HCT116 (cell line): ENCODE results near the gene FAM78B. TPM values are rescaled to one million over a fixed set of nuclear protein-coding genes. Genes with fewer than 3 reads are reported as not detected.

Source experiments
- ATAC-seq: fragments of 200-7000 bp; cut with Tn5 transposase; 2 replicates; pipeline ENCODE4 v1.9.1; 2020; ENCODE audit warnings: mild to moderate bottlenecking, moderate library complexity
- BruUV-seq: library from RNA; stranded (reverse); fragments of 400-500 nt; replicated peaks from 2 replicates; lab custom pipeline; 2021; lab: Mats Ljungman, UMichigan
- CTCF ChIA-PET: fragments of 300-600 bp; sonication (Branson Sonifier 250); formaldehyde crosslinking; loops from one replicate; lab custom pipeline; 2021; ENCODE audit warnings: antibody characterized with exemption; lab: Charles Lee
- POLR2A ChIA-PET: fragments of 300-600, 350-600 bp; sonication (Branson Sonifier 250); formaldehyde crosslinking; loops from one replicate; lab custom pipeline; 2021; ENCODE audit warnings: antibody characterized with exemption; lab: Charles Lee
- RAD21 ChIA-PET, 2 experiments: fragments of 300-600 bp; sonication (Branson Sonifier 250); formaldehyde crosslinking; loops; one replicate each; lab custom pipeline; 2023; ENCODE audit warnings: low total read pairs in 2 of 2; ENCODE audit not compliant: uncharacterized antibody in 2 of 2, unreplicated experiment in 2 of 2, low non-redundant PET in 1 of 2; lab: Charles Lee
- DNase-seq: peaks from one replicate; pipeline ENCODE4 v3.0.0-alpha.2; 2010; ENCODE audit warnings: low read depth, low spot score
- H2AFZ ChIP-seq: fragments of 200-600 bp; shearing (Covaris generic), sonication (generic); 2 replicates; pipeline ENCODE4 v1.6.1; 2017; ENCODE audit warnings: low read depth, mixed run types, mixed read lengths, antibody characterized with exemption, low read length; ENCODE audit not compliant: poor library complexity, severe bottlenecking
- H3K27ac ChIP-seq: 2 replicates; pipeline ENCODE4 v1.5.1; 2012; ENCODE audit warnings: low read depth, low read length
- H3K27me3 ChIP-seq: fragments of 200-600 bp; sonication (generic); 2 replicates; pipeline ENCODE4 v1.6.1; 2016; ENCODE audit warnings: mixed run types, low read length, mixed read lengths; ENCODE audit not compliant: insufficient read depth
- H3K36me3 ChIP-seq, 2 experiments: fragments of 200-500 bp in 1 of 2; fragments of 200-600 bp in 1 of 2; sonication (Bioruptor generic) in 1 of 2; sonication (generic) in 1 of 2; 2 replicates each; pipeline versions ENCODE4 v1.5.1 to v1.6.1; 2014 to 2016; ENCODE audit warnings: low read length in 2 of 2, inconsistent platforms in 1 of 2, mixed read lengths in 1 of 2, mixed run types in 1 of 2; ENCODE audit not compliant: insufficient read depth in 2 of 2, control insufficient read depth in 1 of 2
- H3K4me1 ChIP-seq, 2 experiments: fragments of 200-600 bp in 1 of 2; sonication (generic) in 1 of 2; 2 replicates each; pipeline versions ENCODE4 v1.5.1 to v1.6.1; 2012 to 2017; ENCODE audit warnings: low read length in 2 of 2, inconsistent platforms in 1 of 2, mild to moderate bottlenecking in 1 of 2, mixed read lengths in 1 of 2, mixed run types in 1 of 2, moderate library complexity in 1 of 2; ENCODE audit not compliant: insufficient read depth in 2 of 2, control insufficient read depth in 1 of 2
- H3K4me2 ChIP-seq: fragments of 200-600 bp; sonication (generic); 2 replicates; pipeline ENCODE4 v1.6.1; 2017; ENCODE audit warnings: mixed run types, low read length, mixed read lengths
- H3K4me3 ChIP-seq, 2 experiments: fragments of 200-600 bp in 1 of 2; sonication (generic) in 1 of 2; replicated peaks in 1 of 2; 2 replicates each; pipeline ENCODE4 v1.5.1; 2011 to 2016; ENCODE audit warnings: low read length in 2 of 2, control low read depth in 1 of 2, low read depth in 1 of 2, mild to moderate bottlenecking in 1 of 2, mixed read lengths in 1 of 2, mixed run types in 1 of 2
- H3K79me2 ChIP-seq: fragments of 200-600 bp; sonication (generic); 2 replicates; pipeline ENCODE4 v1.6.1; 2017; ENCODE audit warnings: mild to moderate bottlenecking, mixed run types, low read length, moderate library complexity, mixed read lengths; ENCODE audit not compliant: insufficient read depth
- H3K9ac ChIP-seq: fragments of 200-600 bp; sonication (generic); 2 replicates; pipeline ENCODE4 v1.6.1; 2016; ENCODE audit warnings: low read length, mixed read lengths
- H3K9me2 ChIP-seq: fragments of 200-600 bp; sonication (generic), shearing (Covaris generic); 2 replicates; pipeline ENCODE4 v1.6.1; 2017; ENCODE audit warnings: mixed run types, mild to moderate bottlenecking, moderate library complexity; ENCODE audit not compliant: insufficient read depth
- H3K9me3 ChIP-seq, 2 experiments: fragments of 200-500 bp in 1 of 2; fragments of 200-600 bp in 1 of 2; sonication (Bioruptor generic) in 1 of 2; sonication (generic) in 1 of 2; 2 replicates each; pipeline ENCODE4 v1.6.1; 2014 to 2017; ENCODE audit warnings: low read length in 2 of 2, mixed read lengths in 2 of 2, inconsistent platforms in 1 of 2, low read depth in 1 of 2, mild to moderate bottlenecking in 1 of 2, mixed run types in 1 of 2, moderate library complexity in 1 of 2; ENCODE audit not compliant: control insufficient read depth in 1 of 2, insufficient read depth in 1 of 2
- H4K20me1 ChIP-seq: fragments of 200-600 bp; sonication (generic), shearing (Covaris generic); 2 replicates; pipeline ENCODE4 v1.6.1; 2017; ENCODE audit warnings: mixed run types, mild to moderate bottlenecking, moderate library complexity; ENCODE audit not compliant: insufficient read depth
- CBX3 ChIP-seq: IDR thresholded peaks from 2 replicates; pipeline ENCODE4 v1.6.1; 2012; ENCODE audit warnings: low read depth
- CTCF ChIP-seq, 3 experiments: fragments of 200-600 bp in 1 of 3; sonication (generic) in 1 of 3; IDR thresholded peaks in 2 of 3; conservative IDR thresholded peaks in 1 of 3; 2 replicates each; pipeline ENCODE4 v1.5.1; 2012 to 2017; ENCODE audit warnings: low read depth in 2 of 3, low read length in 2 of 3, antibody characterized with exemption in 1 of 3, borderline replicate concordance in 1 of 3, control low read depth in 1 of 3, mild to moderate bottlenecking in 1 of 3, mixed read lengths in 1 of 3, mixed run types in 1 of 3, moderate library complexity in 1 of 3; ENCODE audit not compliant: insufficient read depth in 1 of 3
- EZH2phosphoT487 ChIP-seq: fragments of 200-600 bp; IDR thresholded peaks from 2 replicates; pipeline ENCODE4 v1.6.1; 2018; ENCODE audit warnings: antibody characterized with exemption, borderline replicate concordance
- FOSL1 ChIP-seq: IDR thresholded peaks from 2 replicates; pipeline ENCODE4 v1.6.1; 2012; ENCODE audit warnings: low read depth
- JUND ChIP-seq: IDR thresholded peaks from 2 replicates; pipeline ENCODE4 v1.6.1; 2012
- RAD21 ChIP-seq: IDR thresholded peaks from 2 replicates; pipeline ENCODE4 v1.6.1; 2012; ENCODE audit warnings: low read depth, mild to moderate bottlenecking
- SIN3A ChIP-seq: IDR thresholded peaks from 2 replicates; pipeline ENCODE4 v1.6.1; 2012; ENCODE audit warnings: low read depth
- SRF ChIP-seq: IDR thresholded peaks from 2 replicates; pipeline ENCODE4 v1.6.1; 2012; ENCODE audit warnings: low read depth
- TCF7L2 ChIP-seq: IDR thresholded peaks from 2 replicates; pipeline ENCODE4 v1.7.0; 2011; ENCODE audit warnings: borderline replicate concordance, inconsistent platforms; ENCODE audit not compliant: insufficient read depth, insufficient read length; ENCODE audit errors: extremely low read depth
- intact Hi-C: fragments of 100-400 bp; cut with micrococcal nuclease; formaldehyde crosslinking; loops from 2 replicates; pipeline ENCODE4 v1.10.0; 2022
- total RNA-seq: library from RNA; stranded (reverse); gene quantifications from one replicate; pipeline ENCODE4 v1.2.1, GENCODE V29; 2021; ENCODE audit not compliant: unreplicated experiment
- TF ChIP-seq, protein P1 (sequence below): IDR thresholded peaks from 2 replicates; pipeline ENCODE4 v1.6.1; 2012
- TF ChIP-seq, protein P2 (sequence below): IDR thresholded peaks from 2 replicates; pipeline ENCODE4 v1.6.1; 2011; ENCODE audit warnings: mild to moderate bottlenecking, low read length, moderate library complexity; ENCODE audit not compliant: insufficient replicate concordance; ENCODE audit errors: extremely low read depth

FAM78B gene
- total RNA-seq, 1 experiment from 2014 or later, result 1.4 TPM

DNA sequence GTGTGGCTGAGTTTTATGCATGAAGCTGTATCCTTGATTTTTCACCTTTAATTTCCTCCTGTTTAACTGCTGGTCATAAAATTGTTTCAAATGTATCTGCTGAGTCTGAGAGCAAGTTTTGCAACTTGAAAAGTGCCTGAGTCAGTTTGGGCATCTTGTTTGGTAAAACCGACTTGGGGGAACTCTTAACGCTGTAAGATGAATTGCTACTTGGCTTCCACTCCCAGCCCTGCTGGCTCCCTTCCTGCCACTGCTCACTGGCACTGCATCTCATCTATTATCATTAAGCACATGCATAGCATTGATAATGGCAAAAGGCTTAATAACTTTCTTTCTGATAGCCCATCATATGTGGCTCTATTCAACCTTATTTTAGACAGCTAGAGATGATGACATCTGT is 35.7 kb upstream of the FAM78B start:
- no peak overlapping the region for H3K27ac ChIP-seq
- ATAC-seq (no peak), DNase-seq (no peak)
- CTCF ChIA-PET, result no interaction called here
- H3K9me3 ChIP-seq, result no peaks in the 10 kb centered on the region
- H2AFZ ChIP-seq, result no peak overlapping the region
- TF ChIP-seq, protein P1, sequence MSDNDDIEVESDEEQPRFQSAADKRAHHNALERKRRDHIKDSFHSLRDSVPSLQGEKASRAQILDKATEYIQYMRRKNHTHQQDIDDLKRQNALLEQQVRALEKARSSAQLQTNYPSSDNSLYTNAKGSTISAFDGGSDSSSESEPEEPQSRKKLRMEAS, result no peak
- TF ChIP-seq FOSL1 (no peak), EZH2phosphoT487 (no peak), SRF (no peak), RAD21 (no peak), SIN3A (no peak), CTCF (IDR thresholded peaks at IDR 0.05 in 2 of 3, conservative IDR thresholded peaks at IDR 0.05 in 1 of 3; ENCODE audit: borderline replicate concordance in 1 of 3, insufficient read depth in 1 of 3, low read depth in 2 of 3, low read length in 2 of 3) (no peak), CBX3 (no peak), JUND (no peak), TCF7L2 (no peak)
- TF ChIP-seq, protein P2, sequence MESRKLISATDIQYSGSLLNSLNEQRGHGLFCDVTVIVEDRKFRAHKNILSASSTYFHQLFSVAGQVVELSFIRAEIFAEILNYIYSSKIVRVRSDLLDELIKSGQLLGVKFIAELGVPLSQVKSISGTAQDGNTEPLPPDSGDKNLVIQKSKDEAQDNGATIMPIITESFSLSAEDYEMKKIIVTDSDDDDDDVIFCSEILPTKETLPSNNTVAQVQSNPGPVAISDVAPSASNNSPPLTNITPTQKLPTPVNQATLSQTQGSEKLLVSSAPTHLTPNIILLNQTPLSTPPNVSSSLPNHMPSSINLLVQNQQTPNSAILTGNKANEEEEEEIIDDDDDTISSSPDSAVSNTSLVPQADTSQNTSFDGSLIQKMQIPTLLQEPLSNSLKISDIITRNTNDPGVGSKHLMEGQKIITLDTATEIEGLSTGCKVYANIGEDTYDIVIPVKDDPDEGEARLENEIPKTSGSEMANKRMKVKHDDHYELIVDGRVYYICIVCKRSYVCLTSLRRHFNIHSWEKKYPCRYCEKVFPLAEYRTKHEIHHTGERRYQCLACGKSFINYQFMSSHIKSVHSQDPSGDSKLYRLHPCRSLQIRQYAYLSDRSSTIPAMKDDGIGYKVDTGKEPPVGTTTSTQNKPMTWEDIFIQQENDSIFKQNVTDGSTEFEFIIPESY, result no peak
- H3K36me3 ChIP-seq, result no peaks in the 10 kb centered on the region
- H3K79me2 ChIP-seq, result no peaks in the 10 kb centered on the region
- no peak overlapping the region for H3K4me2 ChIP-seq
- no TSS peak for BruUV-seq
- H3K4me1 ChIP-seq, result no peaks in the 10 kb centered on the region
- intact Hi-C loops, result no loop called here
- no peaks in the 10 kb centered on the region for H3K9me2 ChIP-seq
- H3K27me3 ChIP-seq, result peaks cover 12% of the 10 kb centered on the region
- H3K4me3 ChIP-seq, result no peak overlapping the region
- POLR2A ChIA-PET, result no interaction called here
- H4K20me1 ChIP-seq, result no peaks in the 10 kb centered on the region
- RAD21 ChIA-PET, result no interaction called here
- H3K9ac ChIP-seq, result no peak overlapping the region
